ENCODE results near the gene PPP2R3A.

DNA sequence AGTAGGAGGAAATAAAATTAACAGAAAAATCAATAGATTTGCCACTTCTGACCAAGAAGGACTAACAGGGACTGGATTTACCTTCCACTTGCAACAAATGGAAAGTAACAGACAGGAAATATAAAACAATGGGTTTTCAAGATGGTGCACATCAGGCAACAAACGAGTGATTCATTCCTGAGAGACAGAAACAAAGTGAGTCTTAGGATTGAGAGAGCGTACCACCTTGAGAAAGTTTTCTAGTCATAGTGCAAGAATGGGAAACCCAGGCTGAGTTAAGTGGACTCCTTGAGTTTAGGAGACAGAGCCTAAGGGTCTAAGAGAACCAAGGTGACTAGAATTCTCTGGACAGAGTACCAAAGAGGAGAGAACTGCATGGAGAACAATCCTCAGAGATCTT, 101.7 kb downstream of the PPP2R3A start:
- TF ChIP-seq, protein P1, sequence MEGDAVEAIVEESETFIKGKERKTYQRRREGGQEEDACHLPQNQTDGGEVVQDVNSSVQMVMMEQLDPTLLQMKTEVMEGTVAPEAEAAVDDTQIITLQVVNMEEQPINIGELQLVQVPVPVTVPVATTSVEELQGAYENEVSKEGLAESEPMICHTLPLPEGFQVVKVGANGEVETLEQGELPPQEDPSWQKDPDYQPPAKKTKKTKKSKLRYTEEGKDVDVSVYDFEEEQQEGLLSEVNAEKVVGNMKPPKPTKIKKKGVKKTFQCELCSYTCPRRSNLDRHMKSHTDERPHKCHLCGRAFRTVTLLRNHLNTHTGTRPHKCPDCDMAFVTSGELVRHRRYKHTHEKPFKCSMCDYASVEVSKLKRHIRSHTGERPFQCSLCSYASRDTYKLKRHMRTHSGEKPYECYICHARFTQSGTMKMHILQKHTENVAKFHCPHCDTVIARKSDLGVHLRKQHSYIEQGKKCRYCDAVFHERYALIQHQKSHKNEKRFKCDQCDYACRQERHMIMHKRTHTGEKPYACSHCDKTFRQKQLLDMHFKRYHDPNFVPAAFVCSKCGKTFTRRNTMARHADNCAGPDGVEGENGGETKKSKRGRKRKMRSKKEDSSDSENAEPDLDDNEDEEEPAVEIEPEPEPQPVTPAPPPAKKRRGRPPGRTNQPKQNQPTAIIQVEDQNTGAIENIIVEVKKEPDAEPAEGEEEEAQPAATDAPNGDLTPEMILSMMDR (IDR thresholded peaks at IDR 0.05; ENCODE audit: low read length): no peak
- TF ChIP-seq EZH2 (optimal IDR thresholded peaks at IDR 0.05; ENCODE audit: low read depth, low read length) (no peak), EZH2phosphoT487 (IDR thresholded peaks at IDR 0.05; ENCODE audit: low read length) (no peak)
